ENCODE measurements around the gene LHPP. TPM values are rescaled to one million over a fixed set of nuclear protein-coding genes. Genes with fewer than 3 reads are reported as not detected.

LHPP gene
- total RNA-seq, 4 donors from 2014 or later = 8.7 to 19.9 (median 15.5) TPM

- no peak for TF ChIP-seq CTCF (IDR thresholded peaks at IDR 0.05)
- TF ChIP-seq POLR2A (IDR thresholded peaks at IDR 0.05) = no peak
- intact Hi-C loops (cut with DNase I; ENCODE audit: low total_unique reads) = no loop called here
- no peak for DNase-seq (ENCODE audit: low spot score in 2 of 2)
- WGBS, 2 donors = 71 to 81% methylated on average over 4 of the region's 4 CpGs
- no peak overlapping the region for H3K4me3 ChIP-seq (ENCODE audit: low read depth, poor library complexity, severe bottlenecking)
Measured at GRCh38 chr10:124616836-124617130, 155.2 kb downstream of the LHPP start.

GRCh38 chr10:124618470-124619073 lies 156.9 kb downstream of the LHPP start:
- no peak for TF ChIP-seq CTCF (IDR thresholded peaks at IDR 0.05)
- no peak for TF ChIP-seq POLR2A (IDR thresholded peaks at IDR 0.05)
- H3K4me3 ChIP-seq (ENCODE audit: low read depth, poor library complexity, severe bottlenecking) = no peak overlapping the region
- intact Hi-C loops (cut with DNase I; ENCODE audit: low total_unique reads) = no loop called here
- no peak for DNase-seq (ENCODE audit: low spot score in 2 of 2)
- 75 to 79% methylated on average over 8 to 18 of the region's 18 CpGs for WGBS, 2 donors

GRCh38 chr10:124619195-124619594 lies 157.6 kb downstream of the LHPP start:
- WGBS, 2 donors = 66 to 71% methylated on average over 9 of the region's 9 CpGs
- TF ChIP-seq CTCF (IDR thresholded peaks at IDR 0.05) = no peak
- no peak for TF ChIP-seq POLR2A (IDR thresholded peaks at IDR 0.05)
- DNase-seq (ENCODE audit: low spot score in 2 of 2) = no peak
- intact Hi-C loops (cut with DNase I; ENCODE audit: low total_unique reads) = no loop called here
- H3K4me3 ChIP-seq (ENCODE audit: low read depth, poor library complexity, severe bottlenecking) = no peak overlapping the region

- WGBS, 2 donors = 75 to 78% methylated on average over 26 of the region's 26 CpGs
- TF ChIP-seq POLR2A (IDR thresholded peaks at IDR 0.05) = no peak
- TF ChIP-seq CTCF (IDR thresholded peaks at IDR 0.05) = no peak
- no peak overlapping the region for H3K4me3 ChIP-seq (ENCODE audit: low read depth, poor library complexity, severe bottlenecking)
- intact Hi-C loops (cut with DNase I; ENCODE audit: low total_unique reads) = loop anchor here (10.0 kb wide), 1 partner anchor 115 kb away; no protein-coding TSS in a partner anchor
- no peak for DNase-seq (ENCODE audit: low spot score in 2 of 2)
Measured at GRCh38 chr10:124619802-124620490, 158.3 kb downstream of the LHPP start.

GRCh38 chr10:124621637-124622036 lies 160.0 kb downstream of the LHPP start:
- intact Hi-C loops (cut with DNase I; ENCODE audit: low total_unique reads) = loop anchor here (10.0 kb wide), 1 partner anchor 113 kb away; no protein-coding TSS in a partner anchor
- no peak for TF ChIP-seq CTCF (IDR thresholded peaks at IDR 0.05)
- TF ChIP-seq POLR2A (IDR thresholded peaks at IDR 0.05) = no peak
- 61 to 66% methylated on average over 13 of the region's 13 CpGs for WGBS, 2 donors
- H3K4me3 ChIP-seq (ENCODE audit: low read depth, poor library complexity, severe bottlenecking) = no peak overlapping the region
- no peak for DNase-seq (ENCODE audit: low spot score in 2 of 2)
